ENCODE results near the gene CPN1. TPM values are rescaled to one million over a fixed set of nuclear protein-coding genes. Genes with fewer than 3 reads are reported as not detected.

CPN1 gene
- total RNA-seq, 1 experiment from 2014 or later: not detected

DNA sequence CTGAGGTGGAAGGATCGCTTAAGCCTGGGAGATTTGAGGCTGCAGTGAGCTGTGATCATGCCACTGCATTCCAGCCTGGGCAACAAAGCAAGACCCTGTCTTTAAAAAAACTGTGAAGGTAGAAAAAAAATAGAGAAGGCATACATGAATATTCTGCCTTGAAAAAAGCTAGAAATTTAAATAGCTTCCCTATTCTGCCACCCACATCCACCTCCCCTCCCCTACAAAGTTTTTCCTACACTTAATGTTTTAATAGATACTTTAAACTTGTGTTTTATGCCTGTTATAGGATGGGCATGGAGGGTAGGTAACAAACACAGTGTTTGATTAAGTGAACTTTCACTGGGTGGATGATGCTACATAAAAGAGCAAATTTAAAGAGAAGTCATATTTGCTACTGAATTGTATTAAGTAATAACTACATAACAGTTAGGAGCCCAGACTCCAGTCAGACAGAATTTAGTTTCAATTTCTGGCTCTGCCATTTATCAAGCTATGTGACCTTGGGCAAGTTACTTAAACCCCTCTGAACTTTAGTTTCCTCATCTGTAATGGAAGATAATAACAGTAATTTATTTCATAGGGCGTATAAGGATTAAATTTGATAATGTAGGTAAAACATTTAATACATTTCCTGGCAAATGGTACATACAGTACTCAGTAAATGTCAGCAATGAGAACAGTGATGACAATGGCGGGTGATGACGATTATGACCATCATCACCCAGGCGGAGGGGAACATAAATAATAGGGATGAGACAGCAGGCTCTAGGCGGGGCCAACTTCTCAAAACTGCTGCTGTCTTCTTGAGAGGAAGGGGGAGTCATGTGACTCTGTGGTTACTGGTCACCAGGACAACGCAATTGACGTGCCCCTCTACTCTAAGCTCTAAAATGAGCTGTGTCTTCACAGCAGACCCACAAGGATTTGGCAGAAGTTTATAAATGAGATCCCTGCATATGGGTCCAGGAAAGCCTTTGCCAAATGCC lies 87.7 kb downstream of the CPN1 start:
- TF ChIP-seq CTCF (IDR thresholded peaks at IDR 0.05; ENCODE audit: unreplicated experiment): no peak
- intact Hi-C loops (cut with micrococcal nuclease): no loop called here
- Mint-ChIP-seq H3K9me3 (ENCODE audit: unreplicated experiment) (no peaks in the 10 kb centered on the region), H3K27me3 (ENCODE audit: insufficient read depth, unreplicated experiment) (no peaks in the 10 kb centered on the region), H3K27ac (ENCODE audit: low read depth, unreplicated experiment) (peak overlapping the region; percentile 82), H3K4me1 (ENCODE audit: insufficient read depth, unreplicated experiment) (peaks cover 18% of the 10 kb centered on the region), H3K36me3 (ENCODE audit: insufficient read depth, unreplicated experiment) (peaks cover 24% of the 10 kb centered on the region), H3K4me3 (ENCODE audit: unreplicated experiment) (peak overlapping the region; percentile 57)
- BruUV-seq (replicated peaks): no TSS peak
- peak; percentile 77 for DNase-seq (ENCODE audit: unreplicated experiment)
- ChIA-PET POLR2A (interaction anchor here (0.6 to 23.3 kb wide), 6 partner anchors 10 to 1555 kb away, joined by 3 to 547 read pairs (median 10); partner anchors contain the start of gene DNMBP), CTCF (interaction anchor here (0.6 to 2.8 kb wide), 7 partner anchors 11 to 52 kb away, joined by 3 to 7 read pairs (median 4); partner anchors contain the start of gene DNMBP)

Other genes starting within 250 kb of the CPN1 start
- 11.3 and 14.3 TPM in 2 replicates for gene DNMBP, start 71.9 kb downstream of the CPN1 start, total RNA-seq (2022)
- 38.0 and 42.9 TPM in 2 replicates for gene ERLIN1, start 104.2 kb upstream of the CPN1 start, total RNA-seq (2022)
- 17.2 and 18.2 TPM in 2 replicates for gene CHUK, start 147.7 kb upstream of the CPN1 start, total RNA-seq (2022)
- gene CWF19L1, start 185.8 kb upstream of the CPN1 start, total RNA-seq (2022): 21.7 and 24.4 TPM in 2 replicates
- 86.7 and 98.4 TPM in 2 replicates for gene BLOC1S2, start 204.8 kb upstream of the CPN1 start, total RNA-seq (2022)
- not detected in 2 replicates for gene PKD2L1, start 248.4 kb upstream of the CPN1 start, total RNA-seq (2022)